Esophagus muscularis mucosa (tissue), 3 donors: ENCODE results near the gene NALCN.

ENCODE experiments used
- POLR2A ChIP-seq: fragments of 450-650 bp; IDR thresholded peaks from one replicate; pipeline ENCODE4 v1.6.1; 2017; ENCODE audit warnings: antibody characterized with exemption, moderate library complexity, mild to moderate bottlenecking, low read depth
- TF ChIP-seq, protein P1 (sequence below), 3 experiments: fragments of 200-600 bp in 2 of 3; fragments of 450-650 bp in 1 of 3; sonication (generic) in 2 of 3; IDR thresholded peaks; one replicate each; pipeline ENCODE4 v1.5.1; 2017 to 2019; ENCODE audit warnings: antibody characterized with exemption in 3 of 3, mild to moderate bottlenecking in 2 of 3, moderate library complexity in 1 of 3

DNA sequence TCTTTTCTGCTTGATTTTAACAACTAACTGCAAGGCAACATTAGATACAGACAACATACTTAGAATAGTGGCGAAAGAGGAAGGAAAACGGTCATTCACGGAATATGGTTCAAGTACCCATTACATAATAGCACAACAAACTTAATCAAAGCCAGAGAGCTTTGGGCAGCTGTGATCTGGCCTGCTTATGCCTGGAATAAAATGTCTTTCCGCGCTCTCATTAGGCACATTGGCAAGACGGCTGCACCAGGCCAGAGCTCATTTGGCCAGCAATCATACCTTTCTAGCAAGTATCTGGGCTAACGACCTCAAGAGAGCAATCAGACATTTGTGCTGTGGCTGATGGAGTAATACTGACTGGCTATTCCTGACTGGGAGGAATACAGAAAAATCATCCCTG is 112.8 kb downstream of the NALCN start:
- no peak for TF ChIP-seq POLR2A
- TF ChIP-seq, protein P1, sequence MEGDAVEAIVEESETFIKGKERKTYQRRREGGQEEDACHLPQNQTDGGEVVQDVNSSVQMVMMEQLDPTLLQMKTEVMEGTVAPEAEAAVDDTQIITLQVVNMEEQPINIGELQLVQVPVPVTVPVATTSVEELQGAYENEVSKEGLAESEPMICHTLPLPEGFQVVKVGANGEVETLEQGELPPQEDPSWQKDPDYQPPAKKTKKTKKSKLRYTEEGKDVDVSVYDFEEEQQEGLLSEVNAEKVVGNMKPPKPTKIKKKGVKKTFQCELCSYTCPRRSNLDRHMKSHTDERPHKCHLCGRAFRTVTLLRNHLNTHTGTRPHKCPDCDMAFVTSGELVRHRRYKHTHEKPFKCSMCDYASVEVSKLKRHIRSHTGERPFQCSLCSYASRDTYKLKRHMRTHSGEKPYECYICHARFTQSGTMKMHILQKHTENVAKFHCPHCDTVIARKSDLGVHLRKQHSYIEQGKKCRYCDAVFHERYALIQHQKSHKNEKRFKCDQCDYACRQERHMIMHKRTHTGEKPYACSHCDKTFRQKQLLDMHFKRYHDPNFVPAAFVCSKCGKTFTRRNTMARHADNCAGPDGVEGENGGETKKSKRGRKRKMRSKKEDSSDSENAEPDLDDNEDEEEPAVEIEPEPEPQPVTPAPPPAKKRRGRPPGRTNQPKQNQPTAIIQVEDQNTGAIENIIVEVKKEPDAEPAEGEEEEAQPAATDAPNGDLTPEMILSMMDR (IDR thresholded peaks at IDR 0.05), result no peak
